Mammary epithelial cell (primary cell): Measurements from ENCODE around the gene PINK1.

Experiments used
- CTCF ChIP-seq, 2 donors: IDR thresholded peaks in 1 of 2; conservative IDR thresholded peaks in 1 of 2; 2 replicates each; pipeline ENCODE4 v1.5.1; 2011 to 2012; ENCODE audit warnings: inconsistent platforms in 2 of 2, low read length in 2 of 2, mild to moderate bottlenecking in 2 of 2, control low read depth in 1 of 2, low read depth in 1 of 2; ENCODE audit not compliant: insufficient read depth in 1 of 2; ENCODE audit errors: extremely low read depth in 1 of 2
- EZH2 ChIP-seq: IDR thresholded peaks from 2 replicates; pipeline ENCODE4 v1.6.1; 2012; ENCODE audit warnings: low read length, inconsistent platforms, borderline replicate concordance

GRCh38 chr1:20663365-20663764 lies 30.1 kb downstream of the PINK1 start:
- TF ChIP-seq CTCF (conservative IDR thresholded peaks at IDR 0.05 in 1 of 2, IDR thresholded peaks at IDR 0.05 in 1 of 2; ENCODE audit: extremely low read depth in 1 of 2, insufficient read depth in 1 of 2, low read depth in 1 of 2, low read length in 2 of 2) (no peak), EZH2 (no peak)
